Breast epithelium (tissue), 4 donors: Measurements from ENCODE around the gene MBD2. TPM values are rescaled to one million over a fixed set of nuclear protein-coding genes. Genes with fewer than 3 reads are reported as not detected.
"Not testable (repeated sequence)": the region's sequence is repeated elsewhere in the genome, so short reads cannot be mapped to it uniquely, and the experiment has no call there.

Source experiments
- DNase-seq, 2 donors: peaks; one replicate each; pipeline ENCODE4 v3.0.0-alpha.2; 2019; ENCODE audit warnings: low spot score in 2 of 2
- H3K27ac ChIP-seq, 2 donors: fragments of 200-600 bp; sonication (generic) in 1 of 2; one replicate each; pipeline ENCODE4 v1.5.1; 2016 to 2019; ENCODE audit warnings: mild to moderate bottlenecking in 1 of 2
- H3K27me3 ChIP-seq, 2 donors: fragments of 200-600 bp; sonication (generic) in 1 of 2; one replicate each; pipeline versions ENCODE4 v1.5.1 to v1.6.0; 2017 to 2019; ENCODE audit warnings: control low read depth in 1 of 2, mild to moderate bottlenecking in 1 of 2
- H3K36me3 ChIP-seq: fragments of 200-600 bp; one replicate; pipeline ENCODE4 v1.5.1; 2019
- H3K4me1 ChIP-seq, 2 donors: fragments of 200-600 bp; sonication (generic); one replicate each; pipeline ENCODE4 v1.5.1; 2016 to 2019; ENCODE audit warnings: control low read depth in 1 of 2
- H3K4me3 ChIP-seq, 3 donors: fragments of 200-600 bp; sonication (generic); 1 replicate in 2 of 3; 2 replicates in 1 of 3; pipeline ENCODE4 v1.5.1; 2016 to 2019; ENCODE audit warnings: mild to moderate bottlenecking in 3 of 3, moderate library complexity in 2 of 3
- H3K9me3 ChIP-seq, 2 donors: fragments of 200-600 bp; sonication (generic) in 1 of 2; one replicate each; pipeline ENCODE4 v1.5.1; 2016 to 2019; ENCODE audit warnings: control low read depth in 1 of 2
- POLR2A ChIP-seq: fragments of 450-650 bp; IDR thresholded peaks from one replicate; pipeline ENCODE4 v1.6.1; 2016; ENCODE audit warnings: antibody characterized with exemption, mild to moderate bottlenecking, moderate library complexity
- POLR2AphosphoS5 ChIP-seq, 3 donors: sonication (generic); formaldehyde crosslinking; IDR thresholded peaks; one replicate each; pipeline ENCODE4 v1.6.1; 2017; ENCODE audit warnings: antibody characterized with exemption in 3 of 3
- intact Hi-C: fragments of 100-400 bp; cut with DNase I; formaldehyde crosslinking; loops from one replicate; pipeline ENCODE4 v1.15.1; 2023; ENCODE audit warnings: low total_unique reads
- total RNA-seq, 3 donors: library from RNA; depleted of rRNA; stranded (reverse); fragments of >200 nt; gene quantifications; one replicate each; pipeline ENCODE4 v1.1.0, GENCODE V29; 2016
- TF ChIP-seq, protein P1 (sequence below), 3 donors: fragments of 450-650 bp; IDR thresholded peaks; one replicate each; pipeline ENCODE4 v1.5.1; 2016 to 2017; ENCODE audit warnings: antibody characterized with exemption in 3 of 3, mild to moderate bottlenecking in 3 of 3, moderate library complexity in 3 of 3

The MBD2 gene
- total RNA-seq, 3 donors from 2014 or later = 46.2 to 61.9 (median 50.6) TPM

DNA sequence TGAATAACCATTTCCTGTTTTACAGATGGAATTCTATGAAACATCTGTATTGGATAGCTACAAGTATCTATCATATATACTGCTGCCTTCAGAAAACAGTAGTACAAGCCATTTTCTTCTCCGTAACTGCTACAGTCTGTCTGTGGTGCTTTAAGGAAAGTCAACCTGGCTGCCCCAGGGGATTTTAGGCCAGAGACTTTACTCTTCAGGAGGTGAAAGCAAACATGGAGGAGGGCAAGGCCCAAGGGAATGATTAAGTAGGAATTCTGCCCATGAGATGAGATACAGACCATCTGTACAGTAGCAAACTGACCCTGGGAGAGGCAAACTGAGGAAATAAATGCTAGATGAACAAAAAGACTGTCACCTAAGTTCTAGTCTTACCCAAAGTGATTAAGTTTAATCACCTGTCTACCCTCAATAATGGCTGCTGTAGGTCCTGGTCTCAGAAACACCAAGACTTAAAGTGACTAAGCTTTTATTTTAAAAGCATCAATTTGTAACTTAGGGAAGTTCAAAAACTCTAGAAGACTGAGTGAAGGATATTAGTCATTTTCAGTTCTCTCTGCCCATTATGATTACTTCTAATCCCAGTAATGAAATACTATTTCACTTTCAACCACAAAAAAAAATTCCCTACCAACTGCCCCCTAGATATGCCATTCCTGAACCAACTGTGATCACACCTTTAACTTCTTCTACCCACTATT lies 14.8 kb downstream of the MBD2 start:
- DNase-seq = no peak
- H3K9me3 ChIP-seq = no peaks in the 10 kb centered on the region
- no peaks in the 10 kb centered on the region for H3K27me3 ChIP-seq
- peaks cover 0 to 4% of the 10 kb centered on the region in 2 donors for H3K4me1 ChIP-seq
- TF ChIP-seq POLR2AphosphoS5 (IDR thresholded peaks at IDR 0.05) (no peak), POLR2A (no peak)
- TF ChIP-seq, protein P1, sequence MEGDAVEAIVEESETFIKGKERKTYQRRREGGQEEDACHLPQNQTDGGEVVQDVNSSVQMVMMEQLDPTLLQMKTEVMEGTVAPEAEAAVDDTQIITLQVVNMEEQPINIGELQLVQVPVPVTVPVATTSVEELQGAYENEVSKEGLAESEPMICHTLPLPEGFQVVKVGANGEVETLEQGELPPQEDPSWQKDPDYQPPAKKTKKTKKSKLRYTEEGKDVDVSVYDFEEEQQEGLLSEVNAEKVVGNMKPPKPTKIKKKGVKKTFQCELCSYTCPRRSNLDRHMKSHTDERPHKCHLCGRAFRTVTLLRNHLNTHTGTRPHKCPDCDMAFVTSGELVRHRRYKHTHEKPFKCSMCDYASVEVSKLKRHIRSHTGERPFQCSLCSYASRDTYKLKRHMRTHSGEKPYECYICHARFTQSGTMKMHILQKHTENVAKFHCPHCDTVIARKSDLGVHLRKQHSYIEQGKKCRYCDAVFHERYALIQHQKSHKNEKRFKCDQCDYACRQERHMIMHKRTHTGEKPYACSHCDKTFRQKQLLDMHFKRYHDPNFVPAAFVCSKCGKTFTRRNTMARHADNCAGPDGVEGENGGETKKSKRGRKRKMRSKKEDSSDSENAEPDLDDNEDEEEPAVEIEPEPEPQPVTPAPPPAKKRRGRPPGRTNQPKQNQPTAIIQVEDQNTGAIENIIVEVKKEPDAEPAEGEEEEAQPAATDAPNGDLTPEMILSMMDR (IDR thresholded peaks at IDR 0.05) = no peak
- no peak overlapping the region for H3K4me3 ChIP-seq
- intact Hi-C loops = no loop called here
- no peaks in the 10 kb centered on the region for H3K36me3 ChIP-seq
- H3K27ac ChIP-seq = peak overlapping the region in 1 of 2 donors; percentile 33

DNA sequence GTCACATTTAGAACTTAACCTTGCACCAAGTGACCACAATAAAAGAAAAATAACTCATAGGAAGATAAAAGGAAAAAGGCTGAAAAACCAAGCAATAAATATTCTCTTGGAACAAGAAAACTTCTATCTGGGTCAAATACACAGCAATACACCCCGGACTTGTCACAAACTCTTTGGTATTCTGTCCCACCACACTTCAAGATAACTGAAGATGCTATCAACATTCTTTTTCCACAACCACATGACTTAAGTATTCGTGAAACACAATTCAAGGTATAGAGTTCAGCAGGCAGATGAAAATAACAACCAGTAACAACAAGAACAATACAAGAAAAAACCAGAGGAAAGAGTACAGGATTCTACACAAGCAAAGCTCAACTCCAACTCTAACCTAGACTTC lies 18.0 kb downstream of the MBD2 start:
- Histone ChIP-seq H3K9me3 (no peaks in the 10 kb centered on the region), H3K27ac (no peak overlapping the region), H3K4me1 (peaks cover 0 to 4% of the 10 kb centered on the region in 2 donors), H3K27me3 (no peaks in the 10 kb centered on the region), H3K36me3 (no peaks in the 10 kb centered on the region), H3K4me3 (no peak overlapping the region)
- TF ChIP-seq POLR2A (no peak), POLR2AphosphoS5 (IDR thresholded peaks at IDR 0.05) (no peak)
- TF ChIP-seq, protein P1 (IDR thresholded peaks at IDR 0.05) = no peak
- intact Hi-C loops = no loop called here
- no peak for DNase-seq

DNA sequence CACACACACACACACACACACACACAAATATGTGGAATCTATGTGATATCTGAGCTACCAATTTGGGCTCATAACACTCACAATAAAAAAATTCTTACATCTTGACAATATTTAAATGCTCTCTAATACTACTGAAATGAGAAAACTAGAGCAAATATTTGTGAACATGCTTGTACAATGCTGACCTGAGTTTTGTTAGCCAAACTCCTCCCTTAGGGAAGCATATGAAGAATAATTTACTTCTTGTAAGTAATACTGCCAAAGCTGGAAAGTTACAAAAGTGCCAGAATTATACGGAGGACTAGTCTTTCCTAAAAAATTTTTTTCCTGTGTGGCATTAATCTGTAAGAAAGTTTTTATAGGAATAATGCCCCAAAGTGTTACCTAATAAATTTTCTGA lies 18.5 kb downstream of the MBD2 start:
- Histone ChIP-seq H3K4me1 (peaks cover 0 to 4% of the 10 kb centered on the region in 2 donors), H3K36me3 (no peaks in the 10 kb centered on the region), H3K27ac (no peak overlapping the region), H3K4me3 (no peak overlapping the region), H3K9me3 (no peaks in the 10 kb centered on the region), H3K27me3 (no peaks in the 10 kb centered on the region)
- DNase-seq = no peak
- TF ChIP-seq, protein P1 (IDR thresholded peaks at IDR 0.05) = no peak
- TF ChIP-seq POLR2AphosphoS5 (IDR thresholded peaks at IDR 0.05) = no peak
- TF ChIP-seq POLR2A = no peak
- intact Hi-C loops = no loop called here

DNA sequence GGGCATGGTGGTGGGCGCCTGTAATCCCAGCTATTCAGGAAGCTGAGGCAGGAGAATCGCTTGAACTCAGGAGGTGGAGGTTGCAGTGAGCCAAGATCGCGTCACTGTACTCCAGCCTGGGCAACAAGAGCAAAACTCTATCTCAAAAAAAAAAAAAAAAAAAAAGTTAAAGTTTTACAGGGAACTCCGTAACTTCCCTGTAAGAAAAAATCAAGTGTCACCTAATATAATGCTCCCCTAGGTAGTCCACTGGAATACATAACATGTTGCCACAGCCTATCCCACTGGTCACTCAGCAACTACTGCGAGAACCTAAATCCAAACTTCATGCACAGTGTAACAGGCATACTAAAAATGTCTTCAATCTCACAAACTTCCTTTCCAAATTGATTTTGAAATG lies 19.0 kb downstream of the MBD2 start:
- H3K27me3 ChIP-seq, H3K36me3 ChIP-seq, H3K27ac ChIP-seq, DNase-seq, H3K9me3 ChIP-seq, intact Hi-C loops, H3K4me3 ChIP-seq, H3K4me1 ChIP-seq: not testable (repeated sequence)

DNA sequence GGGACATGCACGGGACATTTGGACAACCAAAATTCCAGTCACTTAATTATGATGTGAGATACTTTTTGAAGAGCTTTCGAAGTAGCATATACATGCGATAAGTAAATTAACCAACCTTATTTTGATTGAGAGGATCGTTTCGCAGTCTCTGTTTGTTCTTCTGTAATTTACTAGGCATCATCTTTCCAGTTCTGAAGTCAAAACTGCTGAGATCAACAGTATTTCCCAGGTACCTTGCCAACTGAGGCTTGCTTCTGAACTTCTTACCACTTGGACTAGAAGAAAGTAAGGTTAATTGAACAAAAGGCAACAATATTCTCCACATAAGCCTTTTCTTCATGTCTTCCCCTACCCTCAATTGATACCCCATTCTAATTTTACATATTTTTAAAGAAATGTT lies 19.6 kb downstream of the MBD2 start:
- Histone ChIP-seq H3K4me3 (no peak overlapping the region), H3K4me1 (peaks cover 0 to 4% of the 10 kb centered on the region in 2 donors), H3K36me3 (no peaks in the 10 kb centered on the region), H3K27me3 (no peaks in the 10 kb centered on the region), H3K9me3 (no peaks in the 10 kb centered on the region), H3K27ac (no peak overlapping the region)
- TF ChIP-seq POLR2A (no peak), POLR2AphosphoS5 (IDR thresholded peaks at IDR 0.05) (no peak)
- TF ChIP-seq, protein P1 (IDR thresholded peaks at IDR 0.05) = no peak
- intact Hi-C loops = no loop called here
- DNase-seq = no peak
